Loucy (cell line): ENCODE measurements around the gene MBD2.

ENCODE experiments used
- H2AFZ ChIP-seq: fragments of 200-600 bp; sonication (generic); 2 replicates; pipeline ENCODE4 v1.6.0; 2016; ENCODE audit warnings: antibody characterized with exemption, mild to moderate bottlenecking, low read length, moderate library complexity
- H3F3A ChIP-seq: fragments of 200-600 bp; 2 replicates; pipeline ENCODE4 v1.6.0; 2016; ENCODE audit warnings: antibody characterized with exemption, low read depth, mild to moderate bottlenecking
- H3K27me3 ChIP-seq: fragments of 200-600 bp; sonication (generic); 2 replicates; pipeline ENCODE4 v1.6.1; 2014; ENCODE audit warnings: low read length, mild to moderate bottlenecking; ENCODE audit not compliant: insufficient read depth, poor library complexity, severe bottlenecking
- H3K36me3 ChIP-seq: fragments of 200-600 bp; sonication (generic); 2 replicates; pipeline ENCODE4 v1.6.1; 2016; ENCODE audit warnings: low read length; ENCODE audit not compliant: insufficient read depth
- H3K4me1 ChIP-seq: fragments of 200-600 bp; sonication (generic); 2 replicates; pipeline ENCODE4 v1.5.1; 2014; ENCODE audit warnings: low read length, mild to moderate bottlenecking; ENCODE audit not compliant: insufficient read depth, poor library complexity, severe bottlenecking
- H3K4me2 ChIP-seq: fragments of 200-600 bp; sonication (generic); 2 replicates; pipeline ENCODE4 v1.6.0; 2014; ENCODE audit warnings: antibody characterized with exemption, low read length, low read depth, mild to moderate bottlenecking; ENCODE audit not compliant: poor library complexity, severe bottlenecking
- H3K4me3 ChIP-seq: fragments of 200-600 bp; sonication (generic); 2 replicates; pipeline ENCODE4 v1.5.1; 2014; ENCODE audit warnings: low read length, mild to moderate bottlenecking, mixed read lengths; ENCODE audit not compliant: poor library complexity, severe bottlenecking
- H3K79me2 ChIP-seq: fragments of 200-600 bp; sonication (generic); 2 replicates; pipeline ENCODE4 v1.6.1; 2014; ENCODE audit warnings: low read length; ENCODE audit not compliant: insufficient read depth
- H3K9ac ChIP-seq: fragments of 200-600 bp; sonication (generic); 2 replicates; pipeline ENCODE4 v1.6.0; 2014; ENCODE audit warnings: mild to moderate bottlenecking, low read depth, low read length, moderate library complexity; ENCODE audit not compliant: poor library complexity, severe bottlenecking
- H3K9me2 ChIP-seq: fragments of 200-600 bp; sonication (generic); replicated peaks from 2 replicates; pipeline ENCODE4 v1.6.1; 2016; ENCODE audit warnings: low read depth, low read length, mixed read lengths
- H3K9me3 ChIP-seq: fragments of 200-600 bp; sonication (generic); 2 replicates; pipeline ENCODE4 v1.6.1; 2014; ENCODE audit warnings: mild to moderate bottlenecking, antibody characterized with exemption, low read length, low read depth; ENCODE audit not compliant: insufficient read depth
- H4K20me1 ChIP-seq: fragments of 200-600 bp; sonication (generic); 2 replicates; pipeline ENCODE4 v1.6.0; 2014; ENCODE audit warnings: antibody characterized with exemption, low read length, mild to moderate bottlenecking; ENCODE audit not compliant: insufficient read depth, poor library complexity, severe bottlenecking
- CTCF ChIP-seq: fragments of 200-600 bp; sonication (generic); conservative IDR thresholded peaks from 2 replicates; pipeline ENCODE4 v1.5.1; 2014; ENCODE audit warnings: mild to moderate bottlenecking, antibody characterized with exemption, low read length
- EZH2phosphoT487 ChIP-seq: fragments of 200-600 bp; IDR thresholded peaks from 2 replicates; pipeline ENCODE4 v1.6.1; 2018; ENCODE audit warnings: antibody characterized with exemption, mild to moderate bottlenecking, moderate library complexity, borderline replicate concordance

The MBD2 gene

DNA sequence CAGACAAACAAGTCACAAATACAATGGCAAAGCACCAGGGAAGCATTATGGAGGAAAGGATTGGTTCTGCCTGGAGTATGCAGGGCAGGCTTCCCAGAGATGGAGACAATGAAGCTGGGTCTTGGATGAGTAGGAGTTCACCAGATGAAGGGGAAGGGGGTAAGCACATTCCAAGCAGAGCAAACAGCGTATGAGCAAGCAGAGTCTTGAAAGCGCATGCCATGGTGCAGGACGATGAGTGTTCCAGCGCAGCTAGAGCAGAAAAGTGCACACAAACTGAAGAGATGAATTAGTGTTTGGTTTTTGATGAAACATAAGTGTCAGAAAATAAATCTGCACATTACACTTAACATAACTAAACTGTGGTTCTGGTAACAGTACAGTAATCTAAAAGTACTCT lies 21.6 kb downstream of the MBD2 start:
- TF ChIP-seq EZH2phosphoT487 (no peak), CTCF (no peak)

GRCh38 chr18:54197747-54198411 lies 26.6 kb downstream of the MBD2 start:
- H3K79me2 ChIP-seq, result peaks cover 43% of the 10 kb centered on the region
- no peak overlapping the region for H3K4me3 ChIP-seq
- no peaks in the 10 kb centered on the region for H3K27me3 ChIP-seq
- H3K9ac ChIP-seq, result no peak overlapping the region
- no peak overlapping the region for H3K4me2 ChIP-seq
- peaks cover 5% of the 10 kb centered on the region for H4K20me1 ChIP-seq
- H2AFZ ChIP-seq, result no peak overlapping the region
- H3F3A ChIP-seq, result no peaks in the 10 kb centered on the region
- peaks cover 52% of the 10 kb centered on the region for H3K36me3 ChIP-seq
- no peaks in the 10 kb centered on the region for H3K9me2 ChIP-seq
- no peaks in the 10 kb centered on the region for H3K4me1 ChIP-seq
- no peaks in the 10 kb centered on the region for H3K9me3 ChIP-seq
- TF ChIP-seq EZH2phosphoT487, result no peak
- TF ChIP-seq CTCF, result no peak

More for the DNA sequence above, 21.6 kb downstream of the MBD2 start:
- Histone ChIP-seq H3K9me2 (no peaks in the 10 kb centered on the region), H3F3A (no peaks in the 10 kb centered on the region), H3K4me1 (peaks cover 16% of the 10 kb centered on the region), H3K4me3 (no peak overlapping the region), H3K27me3 (no peaks in the 10 kb centered on the region), H3K36me3 (peaks cover 58% of the 10 kb centered on the region), H3K9ac (no peak overlapping the region), H3K4me2 (no peak overlapping the region), H3K79me2 (peaks cover 68% of the 10 kb centered on the region), H3K9me3 (no peaks in the 10 kb centered on the region), H2AFZ (no peak overlapping the region), H4K20me1 (peaks cover 16% of the 10 kb centered on the region)

- Histone ChIP-seq H3K4me2 (no peak overlapping the region), H3K4me1 (no peaks in the 10 kb centered on the region), H3K27me3 (no peaks in the 10 kb centered on the region), H3K9me2 (no peaks in the 10 kb centered on the region), H2AFZ (no peak overlapping the region), H3K9me3 (no peaks in the 10 kb centered on the region), H4K20me1 (peaks cover 5% of the 10 kb centered on the region), H3K4me3 (no peak overlapping the region), H3K79me2 (peaks cover 36% of the 10 kb centered on the region), H3F3A (no peaks in the 10 kb centered on the region), H3K9ac (no peak overlapping the region), H3K36me3 (peaks cover 38% of the 10 kb centered on the region; the same call in 1 of the 2 replicates)
- TF ChIP-seq CTCF (no peak), EZH2phosphoT487 (no peak)
Observed at GRCh38 chr18:54193786-54194185, 30.7 kb downstream of the MBD2 start.
